ENCODE data around the gene WIPF2. TPM values are rescaled to one million over a fixed set of nuclear protein-coding genes. Genes with fewer than 3 reads are reported as not detected.
"Not testable (repeated sequence)": the region's sequence is repeated elsewhere in the genome, so short reads cannot be mapped to it uniquely, and the experiment has no call there.

WIPF2 gene
- total RNA-seq, 2 experiments from 2014 or later, result 24.1 to 26.1 TPM

- no peak for ATAC-seq
- Mint-ChIP-seq H3K27ac (no peak overlapping the region), H3K36me3 (peaks cover 7% of the 10 kb centered on the region), H3K4me1 (peaks cover 7% of the 10 kb centered on the region), H3K9me3 (ENCODE audit: low read depth) (no peaks in the 10 kb centered on the region), H3K27me3 (no peaks in the 10 kb centered on the region), H3K4me3 (no peak overlapping the region)
- no peak for DNase-seq
- CTCF ChIA-PET, result interaction anchor here (0.7 to 6.3 kb wide), 5 partner anchors 10 to 154 kb away, joined by 3 to 39 read pairs (median 4); no protein-coding TSS in a partner anchor
These were observed 39.0 kb upstream of the WIPF2 start for GRCh38 chr17:40179923-40180659.

- Mint-ChIP-seq H3K4me3 (no peak overlapping the region), H3K27ac (no peak overlapping the region), H3K36me3 (peaks cover 6% of the 10 kb centered on the region), H3K4me1 (peaks cover 7% of the 10 kb centered on the region), H3K9me3 (ENCODE audit: low read depth) (no peaks in the 10 kb centered on the region), H3K27me3 (no peaks in the 10 kb centered on the region)
- DNase-seq (no peak), ATAC-seq (no peak)
- CTCF ChIA-PET, result interaction anchor here (0.8 to 6.3 kb wide), 3 partner anchors 9 to 13 kb away, joined by 3 to 39 read pairs (median 4); no protein-coding TSS in a partner anchor
These were observed 38.4 kb upstream of the WIPF2 start for GRCh38 chr17:40180694-40181093.

GRCh38 chr17:40181205-40181604 is 37.9 kb upstream of the WIPF2 start:
- Mint-ChIP-seq H3K9me3 (ENCODE audit: low read depth) (no peaks in the 10 kb centered on the region), H3K4me1 (peaks cover 7% of the 10 kb centered on the region), H3K36me3 (peaks cover 2% of the 10 kb centered on the region), H3K27me3 (no peaks in the 10 kb centered on the region), H3K4me3 (no peak overlapping the region), H3K27ac (no peak overlapping the region)
- CTCF ChIA-PET, result interaction anchor here (1.3 to 6.3 kb wide), 2 partner anchors 11 to 14 kb away, joined by 4 to 39 read pairs; no protein-coding TSS in a partner anchor
- ATAC-seq (no peak), DNase-seq (no peak)

GRCh38 chr17:40182606-40183005 is 36.5 kb upstream of the WIPF2 start:
- H3K36me3 Mint-ChIP-seq, result no peaks in the 10 kb centered on the region
- H3K4me1 Mint-ChIP-seq, result no peaks in the 10 kb centered on the region
- H3K4me3 Mint-ChIP-seq, result no peak overlapping the region
- H3K9me3 Mint-ChIP-seq (ENCODE audit: low read depth), result no peaks in the 10 kb centered on the region
- DNase-seq (no peak), ATAC-seq (no peak)
- H3K27ac Mint-ChIP-seq, result no peak overlapping the region
- H3K27me3 Mint-ChIP-seq, result no peaks in the 10 kb centered on the region
- CTCF ChIA-PET, result interaction anchor here (1.4 kb wide), 2 partner anchors 8 to 70 kb away, joined by 4 to 5 read pairs; no protein-coding TSS in a partner anchor

- Mint-ChIP-seq H3K4me3 (no peak overlapping the region), H3K27ac (no peak overlapping the region), H3K27me3 (peaks cover 4% of the 10 kb centered on the region)
These were observed 31.9 kb upstream of the WIPF2 start for GRCh38 chr17:40187238-40187637.

GRCh38 chr17:40188694-40189093 is 30.4 kb upstream of the WIPF2 start:
- no peak overlapping the region for H3K27ac Mint-ChIP-seq
- no peak overlapping the region for H3K4me3 Mint-ChIP-seq
- CTCF ChIA-PET, result interaction anchor here (0.9 to 2.0 kb wide), 4 partner anchors 8 to 175 kb away, joined by 3 to 4 read pairs (median 4); partner anchors contain the start of gene WIPF2
- no peak for ATAC-seq
- H3K27me3 Mint-ChIP-seq, result peaks cover 4% of the 10 kb centered on the region
- no peaks in the 10 kb centered on the region for H3K36me3 Mint-ChIP-seq
- peaks cover 8% of the 10 kb centered on the region for H3K4me1 Mint-ChIP-seq
- no peaks in the 10 kb centered on the region for H3K9me3 Mint-ChIP-seq (ENCODE audit: low read depth)
- DNase-seq, result no peak

More at GRCh38 chr17:40187238-40187637, 31.9 kb upstream of the WIPF2 start:
- CTCF ChIA-PET, result interaction anchor here (0.7 to 1.6 kb wide), 2 partner anchors 19 to 88 kb away, joined by 3 to 5 read pairs; no protein-coding TSS in a partner anchor
- Mint-ChIP-seq H3K9me3 (ENCODE audit: low read depth) (no peaks in the 10 kb centered on the region), H3K36me3 (no peaks in the 10 kb centered on the region), H3K4me1 (peaks cover 8% of the 10 kb centered on the region)
- DNase-seq (no peak), ATAC-seq (no peak)

GRCh38 chr17:40190197-40191021 is 28.7 kb upstream of the WIPF2 start:
- CTCF ChIA-PET, result interaction anchor here (0.7 to 5.3 kb wide), 20 partner anchors 7 to 191 kb away, joined by 3 to 77 read pairs (median 4); partner anchors contain the start of genes CSF3, RAPGEFL1 and WIPF2
- Mint-ChIP-seq H3K4me3 (peak overlapping the region; percentile 82), H3K36me3 (no peaks in the 10 kb centered on the region), H3K27me3 (peaks cover 4% of the 10 kb centered on the region), H3K9me3 (ENCODE audit: low read depth) (no peaks in the 10 kb centered on the region), H3K4me1 (peaks cover 17% of the 10 kb centered on the region), H3K27ac (no peak overlapping the region)
- ATAC-seq (peak; percentile 31), DNase-seq (no peak)

- Mint-ChIP-seq H3K27me3 (peaks cover 4% of the 10 kb centered on the region), H3K27ac (no peak overlapping the region), H3K4me1 (peaks cover 17% of the 10 kb centered on the region), H3K36me3 (no peaks in the 10 kb centered on the region), H3K9me3 (ENCODE audit: low read depth) (no peaks in the 10 kb centered on the region), H3K4me3 (peak overlapping the region; percentile 82)
- peak; percentile 91 for ATAC-seq
- CTCF ChIA-PET, result interaction anchor here (0.5 to 5.3 kb wide), 47 partner anchors 8 to 411 kb away, joined by 3 to 77 read pairs (median 4); partner anchors contain the start of genes CSF3, MED24, RAPGEFL1 and WIPF2
- peak; percentile 80 for DNase-seq
These were observed 27.6 kb upstream of the WIPF2 start for GRCh38 chr17:40191237-40192208.

GRCh38 chr17:40192961-40193360 is 26.1 kb upstream of the WIPF2 start:
- peaks cover 4% of the 10 kb centered on the region for H3K27me3 Mint-ChIP-seq
- H3K4me1 Mint-ChIP-seq, result peaks cover 18% of the 10 kb centered on the region
- H3K4me3 Mint-ChIP-seq, result no peak overlapping the region
- H3K9me3 Mint-ChIP-seq (ENCODE audit: low read depth), result no peaks in the 10 kb centered on the region
- CTCF ChIA-PET, result interaction anchor here (0.7 to 5.3 kb wide), 17 partner anchors 8 to 178 kb away, joined by 3 to 77 read pairs (median 4); partner anchors contain the start of genes CSF3, RAPGEFL1 and WIPF2
- H3K36me3 Mint-ChIP-seq, result no peaks in the 10 kb centered on the region
- DNase-seq (no peak), ATAC-seq (no peak)
- H3K27ac Mint-ChIP-seq, result no peak overlapping the region

GRCh38 chr17:40194821-40195220 is 24.3 kb upstream of the WIPF2 start:
- Mint-ChIP-seq H3K9me3 (ENCODE audit: low read depth) (no peaks in the 10 kb centered on the region), H3K4me3 (no peak overlapping the region), H3K27ac (no peak overlapping the region), H3K27me3 (peaks cover 7% of the 10 kb centered on the region), H3K36me3 (no peaks in the 10 kb centered on the region), H3K4me1 (peaks cover 23% of the 10 kb centered on the region)
- CTCF ChIA-PET, result interaction anchor here (1.2 to 1.6 kb wide), 4 partner anchors 27 to 94 kb away, joined by 3 read pairs; partner anchors contain the start of gene NR1D1
- ATAC-seq (no peak), DNase-seq (no peak)

- DNase-seq (no peak), ATAC-seq (no peak)
- H3K27me3 Mint-ChIP-seq, result peaks cover 3% of the 10 kb centered on the region
- H3K27ac Mint-ChIP-seq, result no peak overlapping the region
- peaks cover 19% of the 10 kb centered on the region for H3K4me1 Mint-ChIP-seq
- H3K36me3 Mint-ChIP-seq, result no peaks in the 10 kb centered on the region
- H3K9me3 Mint-ChIP-seq (ENCODE audit: low read depth), result no peaks in the 10 kb centered on the region
- no peak overlapping the region for H3K4me3 Mint-ChIP-seq
- CTCF ChIA-PET, result interaction anchor here (1.1 to 2.6 kb wide), 6 partner anchors 13 to 157 kb away, joined by 3 to 11 read pairs (median 5); partner anchors contain the start of gene WIPF2
These were observed 21.6 kb upstream of the WIPF2 start for GRCh38 chr17:40197550-40197949.

GRCh38 chr17:40197965-40198456 is 21.1 kb upstream of the WIPF2 start:
- not testable (repeated sequence) for H3K36me3 Mint-ChIP-seq; H3K27me3 Mint-ChIP-seq; H3K9me3 Mint-ChIP-seq (ENCODE audit: low read depth); DNase-seq; H3K27ac Mint-ChIP-seq
- peaks cover 19% of the 10 kb centered on the region for H3K4me1 Mint-ChIP-seq
- peak; percentile 38 for ATAC-seq
- peak overlapping the region; percentile 51 for H3K4me3 Mint-ChIP-seq
- CTCF ChIA-PET, result interaction anchor here (1.0 to 2.6 kb wide), 6 partner anchors 30 to 157 kb away, joined by 3 to 11 read pairs (median 6); partner anchors contain the start of gene CDC6
